GF-D8 (cell line): ENCODE measurements around the gene TIPARP.
"Not testable (repeated sequence)": the region's sequence is repeated elsewhere in the genome, so short reads cannot be mapped to it uniquely, and the experiment has no call there.

Experiments
- DNase-seq: peaks from one replicate; lab custom pipeline; 2025; lab: John Stamatoyannopoulos, UW

The TIPARP gene

DNA sequence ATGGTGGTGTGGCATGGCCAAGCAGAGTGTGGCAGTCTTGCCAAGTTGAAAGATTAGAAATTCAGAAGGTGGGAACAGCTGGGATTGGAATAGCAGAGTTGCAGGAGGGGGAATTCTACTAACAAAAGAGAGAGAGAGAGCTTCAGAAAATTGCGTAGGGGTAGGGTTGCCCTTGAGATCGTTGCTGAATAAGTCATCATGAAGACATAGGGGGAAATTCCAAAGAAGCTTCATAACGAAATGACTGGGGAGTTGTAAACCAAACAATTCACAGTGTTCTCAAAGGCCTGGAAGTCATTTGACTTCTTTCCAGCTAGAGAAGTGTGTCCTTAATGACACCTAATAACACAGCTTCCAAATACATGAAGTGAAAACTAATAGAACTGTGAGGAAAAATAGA lies 26.3 kb upstream of the TIPARP start:
- no peak for DNase-seq

DNA sequence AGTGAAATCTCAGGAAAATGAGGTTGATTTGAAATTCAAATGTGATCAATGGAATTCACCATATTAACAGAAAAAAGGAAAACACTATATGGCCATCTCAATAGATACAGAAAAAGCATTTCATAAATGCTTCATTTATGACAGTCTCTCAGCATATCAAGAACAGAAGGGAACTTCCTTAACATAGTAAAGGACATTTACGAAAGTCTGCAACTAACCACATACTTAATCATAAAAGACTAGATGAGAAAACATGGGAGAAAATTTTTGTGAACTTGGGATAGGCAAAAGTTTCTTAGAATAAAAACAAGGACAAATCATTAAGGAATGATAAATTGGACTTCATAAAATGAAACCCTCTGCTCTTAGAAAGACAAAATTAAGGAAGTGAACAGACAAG lies 24.7 kb upstream of the TIPARP start:
- no peak for DNase-seq

DNA sequence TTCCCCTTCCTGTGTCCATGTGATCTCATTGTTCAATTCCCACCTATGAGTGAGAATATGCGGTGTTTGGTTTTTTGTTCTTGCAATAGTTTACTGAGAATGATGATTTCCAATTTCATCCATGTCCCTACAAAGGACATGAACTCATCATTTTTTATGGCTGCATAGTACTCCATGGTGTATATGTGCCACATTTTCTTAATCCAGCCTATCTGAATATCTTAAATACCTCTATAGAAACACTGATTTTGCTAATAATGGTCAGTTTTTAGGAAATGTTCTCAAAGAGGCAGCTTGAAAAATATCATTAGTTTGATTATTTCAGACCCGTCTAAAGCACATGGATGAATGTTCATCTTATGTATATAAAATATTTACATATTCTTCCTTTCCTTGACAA lies 21.7 kb upstream of the TIPARP start:
- DNase-seq = not testable (repeated sequence)

DNA sequence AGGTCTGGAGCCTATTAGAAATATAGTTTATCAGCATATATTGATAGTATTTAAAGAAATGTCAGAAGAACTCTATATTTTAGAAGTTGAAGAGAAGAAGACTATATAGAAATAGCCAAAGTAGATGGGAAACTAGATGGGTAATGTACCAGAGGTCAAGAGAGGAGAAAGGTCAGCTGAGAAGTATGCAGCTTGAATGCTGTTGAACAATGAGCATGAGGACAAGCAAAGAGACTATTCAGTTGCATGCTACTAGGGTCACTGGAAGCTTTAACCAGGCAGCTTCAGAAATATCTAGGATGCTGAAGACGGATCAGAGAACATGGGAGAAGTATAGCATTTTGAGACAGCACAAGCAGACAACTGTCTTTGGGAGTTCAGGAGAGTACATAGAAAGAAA lies 19.6 kb upstream of the TIPARP start:
- DNase-seq = no peak

DNA sequence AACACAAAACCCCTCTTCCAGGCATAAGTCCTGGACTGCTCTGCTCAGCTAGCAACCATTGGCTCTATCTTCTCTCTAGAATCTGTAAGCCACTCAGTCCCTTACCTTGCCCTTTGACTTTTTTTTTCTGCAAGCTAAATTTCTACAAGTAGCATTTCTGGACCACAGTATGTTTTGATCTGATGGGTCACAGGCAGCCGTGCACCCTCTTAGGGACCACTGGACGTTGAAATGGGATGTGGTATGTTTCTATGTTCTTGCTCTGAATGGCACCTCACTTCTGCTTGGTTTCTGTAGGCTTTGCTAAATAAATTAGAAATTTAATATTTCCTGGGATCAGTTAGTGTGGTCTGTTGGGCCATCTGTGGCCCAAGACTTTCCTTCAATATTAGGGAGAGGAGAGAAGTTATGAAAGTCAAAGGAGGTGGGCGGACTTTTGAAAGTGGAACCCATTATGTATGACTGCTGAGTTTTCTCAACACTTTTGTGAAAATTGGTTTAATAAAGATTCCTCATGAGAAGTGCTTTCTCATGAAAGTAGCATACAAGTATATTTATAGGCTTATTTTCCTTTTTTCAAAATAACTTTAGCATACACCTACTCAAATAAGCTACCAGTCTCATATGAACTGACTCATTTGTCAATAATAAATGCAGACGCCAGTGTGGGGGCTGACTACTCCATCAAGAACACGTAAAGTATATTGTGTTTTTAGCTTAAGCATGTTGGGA lies 18.4 kb upstream of the TIPARP start:
- no peak for DNase-seq

DNA sequence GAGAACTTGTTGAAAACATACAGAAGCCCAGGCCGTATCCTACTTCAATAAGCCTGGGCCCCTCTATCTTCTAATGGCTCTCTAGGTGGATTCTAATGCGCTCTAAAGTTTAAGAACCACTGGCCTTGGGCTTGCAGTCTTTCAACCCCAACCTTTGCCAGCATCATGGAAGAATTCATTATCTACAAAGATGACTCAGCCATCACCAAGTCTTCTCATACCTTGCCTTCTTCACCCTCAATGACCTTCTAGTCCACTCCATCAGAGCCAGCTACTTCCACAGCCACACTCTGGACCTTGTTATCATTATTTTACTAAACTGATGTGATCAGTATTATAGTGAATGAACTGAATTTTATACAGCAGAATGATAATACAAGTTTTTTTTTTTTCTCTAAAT lies 16.9 kb upstream of the TIPARP start:
- DNase-seq = no peak

DNA sequence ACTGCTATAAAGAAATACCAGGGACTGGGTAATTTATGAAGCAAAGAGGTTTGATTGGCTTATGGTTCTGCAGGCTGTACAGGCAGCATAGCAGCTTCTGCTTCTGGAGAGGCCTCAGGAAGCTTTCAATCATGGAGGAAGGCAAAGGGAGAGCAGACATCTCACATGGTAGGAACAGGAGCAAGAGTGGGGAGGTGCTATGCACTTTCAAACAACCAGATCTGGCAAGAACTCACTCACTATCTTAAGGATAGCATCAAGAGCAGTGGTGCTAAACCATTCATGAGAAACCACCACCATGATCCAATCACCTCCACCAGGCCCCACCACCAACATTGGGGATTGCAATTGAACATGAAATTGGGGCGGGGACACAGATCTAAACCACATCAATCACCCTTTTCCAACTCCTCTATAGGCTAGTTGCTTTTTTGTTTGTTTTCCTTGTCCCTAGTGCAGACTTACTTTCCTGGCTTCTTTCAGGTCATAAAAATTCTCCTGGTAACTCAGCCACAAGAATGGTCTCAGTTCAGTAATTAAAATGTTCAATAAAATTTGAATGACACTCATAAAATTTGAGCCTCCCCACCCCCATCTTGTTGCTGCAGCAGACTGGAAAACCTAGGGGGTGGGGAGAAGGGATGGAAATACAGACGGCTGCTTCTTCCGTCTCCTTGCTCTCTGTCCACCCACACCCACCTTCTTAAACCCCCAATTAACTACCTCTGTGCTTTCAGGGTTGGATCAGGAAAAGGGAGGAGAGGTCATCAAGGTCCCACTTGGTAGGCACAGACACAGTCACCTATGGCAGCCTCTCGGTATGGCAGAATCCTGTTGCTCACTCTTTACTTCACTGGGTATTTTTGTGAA lies 16.3 kb upstream of the TIPARP start:
- no peak for DNase-seq

DNA sequence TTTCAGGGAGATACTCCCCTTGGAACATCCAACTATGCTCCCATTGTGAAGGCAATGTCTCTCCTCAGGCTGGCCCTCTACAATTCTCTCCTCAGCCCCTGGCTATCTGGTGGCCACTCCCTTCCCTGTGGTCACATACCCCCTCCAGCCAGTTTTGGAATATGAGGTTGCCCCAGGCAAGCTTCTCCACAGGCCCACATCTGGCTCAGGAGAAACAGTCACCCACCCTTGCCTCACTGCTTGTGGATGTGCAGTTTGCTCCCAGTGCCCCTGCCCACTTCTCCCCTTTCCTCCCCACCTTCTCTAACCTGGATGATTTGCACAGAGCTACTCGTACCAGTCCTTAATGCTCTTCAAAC lies 15.7 kb upstream of the TIPARP start:
- no peak for DNase-seq

DNA sequence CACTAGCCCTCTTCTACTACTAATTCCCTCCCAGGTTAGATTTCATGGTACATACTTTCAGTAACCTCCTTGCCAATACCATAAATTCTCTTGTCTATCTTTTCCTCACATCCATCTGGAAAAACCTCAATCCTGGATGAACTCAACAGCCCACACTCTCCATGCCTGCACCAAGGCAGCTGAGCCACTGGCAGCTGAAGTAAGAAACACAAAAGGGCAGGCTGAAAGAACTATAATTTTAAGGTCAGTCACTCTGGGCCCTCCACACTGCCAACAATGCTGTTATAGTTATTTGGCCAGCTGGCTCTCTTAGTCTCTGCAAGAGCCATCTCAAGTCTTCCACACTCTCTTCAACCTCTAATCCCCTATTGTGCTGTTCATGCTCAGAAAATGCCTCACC lies 15.1 kb upstream of the TIPARP start:
- DNase-seq = no peak

DNA sequence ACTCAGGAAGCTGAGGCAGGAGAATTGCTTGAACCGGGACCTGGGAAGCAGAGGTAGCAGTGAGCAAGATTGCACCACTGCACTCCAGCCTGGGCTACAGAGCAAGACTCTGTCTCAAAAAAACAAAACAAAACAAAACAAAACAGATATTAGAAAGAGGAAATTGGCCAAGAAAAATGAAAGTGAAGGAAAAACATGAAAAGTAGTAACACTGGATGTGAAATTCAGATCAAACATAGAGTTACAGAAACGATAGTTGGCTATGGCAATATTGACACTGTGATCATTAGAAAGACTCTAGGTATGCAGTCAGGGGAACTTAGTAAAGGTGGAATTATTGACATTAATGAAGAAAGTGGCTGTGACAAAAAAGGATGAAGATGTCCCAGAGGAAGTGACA lies 13.2 kb upstream of the TIPARP start:
- DNase-seq = no peak

DNA sequence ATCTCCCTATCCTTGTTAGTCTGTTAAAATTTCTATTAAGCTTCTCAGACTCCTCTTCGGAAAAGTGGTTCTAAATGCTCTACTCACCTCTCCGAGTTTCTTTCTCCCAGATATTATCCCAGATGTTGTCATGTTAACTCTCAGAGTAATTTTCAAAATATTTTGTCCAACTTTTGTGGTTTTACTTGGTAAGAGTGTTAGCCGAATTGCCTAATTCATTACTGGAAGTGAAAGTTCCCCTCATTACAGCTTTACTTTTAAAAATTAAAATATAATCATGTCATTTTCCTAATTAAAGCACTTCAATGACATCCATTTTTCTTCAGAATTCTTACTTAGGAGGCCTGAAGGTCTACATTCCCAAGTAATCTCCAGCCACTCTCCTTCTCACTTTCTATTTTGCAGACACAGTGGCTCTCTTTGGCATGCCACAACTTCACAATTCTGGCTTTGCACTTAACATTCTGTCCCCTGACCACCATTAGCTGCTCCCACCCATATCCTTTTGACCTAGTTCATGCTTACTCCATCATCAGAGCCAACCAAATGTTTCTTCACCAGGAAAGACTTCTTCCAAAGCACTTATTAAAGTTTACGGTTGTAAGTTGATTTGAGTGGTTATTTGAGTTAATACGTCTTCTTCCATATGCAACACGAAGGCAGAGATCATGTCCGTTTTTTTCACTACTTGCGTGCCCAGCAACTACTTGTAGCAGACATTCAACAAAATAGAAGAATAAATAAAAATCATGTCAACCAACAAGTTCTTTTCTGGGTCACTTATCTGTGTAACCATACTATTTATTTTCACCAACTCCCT lies 10.2 kb upstream of the TIPARP start:
- DNase-seq = peak; percentile 22

DNA sequence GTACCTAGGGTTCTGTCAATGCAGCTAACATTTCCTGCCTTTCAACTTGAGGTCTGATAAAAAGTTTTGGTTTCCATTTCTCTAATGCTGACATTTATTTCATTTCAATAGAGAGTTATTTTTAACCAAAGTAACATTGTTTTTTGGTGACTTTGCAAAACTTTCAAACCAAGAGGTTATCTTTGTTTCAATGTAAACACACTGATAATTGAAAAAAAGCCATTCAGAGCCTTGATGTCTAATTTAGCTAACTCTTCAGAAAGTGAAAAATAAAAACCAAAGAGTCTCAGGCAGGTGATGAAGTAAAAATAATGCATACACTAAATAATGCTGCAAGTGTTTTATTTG lies 9.6 kb upstream of the TIPARP start:
- no peak for DNase-seq

DNA sequence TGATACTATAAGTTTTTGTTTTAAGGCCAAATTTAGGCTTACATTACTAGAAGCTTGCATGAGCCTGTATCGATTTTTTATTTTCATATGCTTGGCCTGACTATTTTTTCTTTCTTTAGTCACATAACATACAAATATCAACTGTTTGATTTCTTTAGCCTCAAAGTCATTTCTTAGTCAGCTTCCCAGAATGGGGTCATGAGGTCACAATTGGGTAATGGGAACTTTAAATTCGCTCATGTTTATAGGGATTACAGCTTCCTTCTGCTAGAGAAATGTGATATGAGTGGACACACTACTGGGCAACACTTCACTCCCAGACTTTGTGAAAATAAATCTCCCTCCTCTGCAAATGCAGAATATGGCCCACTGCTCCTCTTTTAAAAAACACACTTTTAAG lies 9.1 kb upstream of the TIPARP start:
- no peak for DNase-seq

DNA sequence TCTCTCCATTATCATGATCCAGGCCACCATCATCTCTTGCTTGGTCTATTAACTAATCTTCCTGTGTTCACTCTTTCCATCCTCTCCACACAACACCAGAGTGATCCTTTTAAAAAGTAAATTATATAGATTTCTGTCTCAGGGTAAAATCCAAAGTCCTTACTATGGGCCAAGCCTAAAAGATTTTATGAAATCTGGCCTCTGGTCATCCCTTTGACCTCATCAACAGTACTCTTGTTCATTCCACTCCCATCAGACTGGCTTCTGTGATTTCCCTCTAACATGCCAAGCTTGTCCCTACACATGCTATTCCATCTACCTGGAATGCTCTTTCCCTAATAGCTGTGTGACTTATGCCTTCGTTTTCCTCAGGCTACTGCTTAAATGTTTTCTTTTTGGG lies 8.3 kb upstream of the TIPARP start:
- no peak for DNase-seq

DNA sequence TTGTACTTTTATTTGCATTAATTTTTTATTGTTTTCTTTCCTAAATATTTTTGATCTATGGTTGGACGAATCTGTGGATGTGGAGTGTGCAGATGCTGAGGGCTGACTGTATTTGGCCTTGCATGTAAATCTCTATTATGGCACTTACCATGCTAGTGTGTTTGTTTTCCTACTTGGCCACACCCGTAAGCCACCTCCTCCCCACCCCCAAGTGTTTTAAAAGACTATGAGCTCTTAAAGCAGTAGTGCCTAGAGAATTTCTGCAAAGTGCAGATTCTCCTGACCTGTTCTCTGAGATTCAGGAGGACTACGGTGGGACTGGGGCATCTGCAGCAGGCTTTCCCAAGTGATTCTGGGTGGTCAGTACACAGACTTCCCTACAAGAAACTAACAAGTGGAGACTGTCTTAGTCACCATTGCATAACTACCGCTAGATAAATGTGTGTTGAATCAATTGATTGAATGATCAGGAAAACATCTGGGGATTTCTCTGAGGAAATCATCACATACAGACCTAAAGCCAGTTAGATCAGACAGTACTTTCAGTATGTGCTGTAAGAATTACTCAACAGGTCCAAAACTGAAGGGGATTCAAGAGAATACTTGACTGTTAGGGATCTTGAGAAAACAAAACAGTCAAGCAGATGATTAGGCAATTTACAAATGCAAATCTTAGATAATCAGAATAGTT lies 6.2 kb upstream of the TIPARP start:
- no peak for DNase-seq

DNA sequence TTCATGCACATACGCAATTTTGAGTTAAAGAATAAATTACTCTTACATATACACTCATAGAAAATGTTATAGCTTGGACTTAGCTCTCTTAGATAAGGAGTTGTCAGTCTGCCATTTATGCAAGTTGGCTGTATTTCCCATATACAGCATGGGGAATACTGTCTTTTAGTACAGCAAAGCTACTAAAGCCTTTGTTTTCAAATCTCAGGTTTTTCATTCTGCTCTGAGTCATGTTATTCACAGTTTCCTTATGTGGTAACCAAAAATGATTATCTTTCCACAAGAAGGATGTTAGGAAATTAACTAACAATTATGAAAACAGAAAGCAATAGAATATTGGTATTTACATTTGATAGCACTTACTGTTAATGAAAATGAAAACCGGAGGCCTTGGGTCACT lies 4.3 kb upstream of the TIPARP start:
- no peak for DNase-seq

DNA sequence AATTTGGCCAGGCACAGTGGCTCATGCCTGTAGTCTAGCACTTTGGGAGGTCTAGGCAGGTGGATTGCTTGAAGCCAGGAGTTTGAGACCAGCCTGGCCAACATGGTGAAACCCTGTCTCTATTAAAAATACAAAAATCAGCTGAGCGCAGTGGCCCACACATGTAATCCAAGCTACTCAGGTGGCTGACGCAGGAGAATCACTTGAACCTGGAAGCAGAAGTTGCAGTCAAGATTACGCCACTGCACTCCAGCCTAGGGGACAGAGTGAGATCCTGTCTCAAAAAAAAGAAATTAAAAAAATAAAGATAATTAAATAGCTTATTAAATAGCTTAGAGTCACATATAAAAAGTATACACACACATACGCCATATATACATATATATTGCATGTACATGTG lies 3.7 kb upstream of the TIPARP start:
- DNase-seq = no peak

DNA sequence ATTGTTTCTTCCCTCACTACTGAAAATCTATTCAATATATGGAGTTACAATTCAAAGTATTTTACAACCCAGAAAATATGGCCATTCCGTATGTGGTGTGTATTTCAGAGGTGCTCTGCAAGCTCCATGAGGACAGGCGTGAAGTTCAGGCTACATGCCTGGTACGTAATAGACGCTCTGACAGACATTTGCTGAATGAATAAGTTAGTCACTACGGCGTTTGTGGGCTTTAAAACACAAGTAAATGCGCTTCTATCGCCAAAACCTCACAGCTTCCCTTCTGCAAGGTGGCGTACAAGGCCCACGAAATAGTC lies 701 bp upstream of the TIPARP start:
- no peak for DNase-seq

DNA sequence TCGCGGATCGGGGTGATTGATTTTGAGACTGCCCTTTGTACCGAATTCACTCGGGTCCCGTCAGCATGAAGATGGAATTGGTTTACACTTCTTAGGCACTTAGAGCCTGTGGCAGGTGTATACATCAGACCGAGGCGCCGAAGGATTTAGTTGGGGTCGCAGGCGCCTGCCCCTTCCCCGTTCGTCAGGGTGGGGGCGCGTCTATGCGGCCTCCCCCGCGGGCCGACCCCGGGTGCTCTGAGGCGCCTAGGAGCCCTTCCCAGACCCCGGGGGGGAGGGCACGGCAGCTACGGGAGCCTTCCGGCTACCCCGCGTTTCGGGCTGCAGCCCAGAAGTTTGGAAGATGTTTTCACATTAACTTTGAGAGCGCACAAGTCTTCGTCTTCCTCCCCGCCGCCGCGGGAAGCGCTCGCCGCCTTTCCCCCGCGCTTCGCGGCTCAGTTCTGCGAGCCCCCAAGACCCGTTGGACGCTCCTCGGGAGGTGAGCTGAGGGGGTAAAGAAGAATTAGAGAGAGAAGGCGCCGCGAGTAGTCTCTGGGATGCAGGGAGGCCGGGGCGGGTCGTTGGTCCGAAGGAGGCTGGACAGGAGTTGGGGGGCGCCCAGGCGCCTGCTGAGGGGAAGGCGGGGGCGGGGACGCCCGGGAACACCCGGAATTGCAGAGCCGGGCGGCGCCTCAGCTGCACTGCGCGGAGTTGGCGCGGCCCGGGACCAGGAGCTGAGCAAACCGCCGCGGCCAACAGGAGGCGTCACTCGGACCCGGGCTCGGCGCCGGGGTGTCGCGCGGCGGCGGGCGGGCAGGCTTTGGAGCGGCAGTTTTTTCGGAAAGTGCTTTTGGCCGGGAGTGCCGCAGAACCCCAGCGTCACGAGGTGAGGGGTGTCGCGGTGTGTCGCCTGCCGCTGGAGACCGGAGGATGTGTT lies 780 bp downstream of the TIPARP start:
- DNase-seq = no peak

DNA sequence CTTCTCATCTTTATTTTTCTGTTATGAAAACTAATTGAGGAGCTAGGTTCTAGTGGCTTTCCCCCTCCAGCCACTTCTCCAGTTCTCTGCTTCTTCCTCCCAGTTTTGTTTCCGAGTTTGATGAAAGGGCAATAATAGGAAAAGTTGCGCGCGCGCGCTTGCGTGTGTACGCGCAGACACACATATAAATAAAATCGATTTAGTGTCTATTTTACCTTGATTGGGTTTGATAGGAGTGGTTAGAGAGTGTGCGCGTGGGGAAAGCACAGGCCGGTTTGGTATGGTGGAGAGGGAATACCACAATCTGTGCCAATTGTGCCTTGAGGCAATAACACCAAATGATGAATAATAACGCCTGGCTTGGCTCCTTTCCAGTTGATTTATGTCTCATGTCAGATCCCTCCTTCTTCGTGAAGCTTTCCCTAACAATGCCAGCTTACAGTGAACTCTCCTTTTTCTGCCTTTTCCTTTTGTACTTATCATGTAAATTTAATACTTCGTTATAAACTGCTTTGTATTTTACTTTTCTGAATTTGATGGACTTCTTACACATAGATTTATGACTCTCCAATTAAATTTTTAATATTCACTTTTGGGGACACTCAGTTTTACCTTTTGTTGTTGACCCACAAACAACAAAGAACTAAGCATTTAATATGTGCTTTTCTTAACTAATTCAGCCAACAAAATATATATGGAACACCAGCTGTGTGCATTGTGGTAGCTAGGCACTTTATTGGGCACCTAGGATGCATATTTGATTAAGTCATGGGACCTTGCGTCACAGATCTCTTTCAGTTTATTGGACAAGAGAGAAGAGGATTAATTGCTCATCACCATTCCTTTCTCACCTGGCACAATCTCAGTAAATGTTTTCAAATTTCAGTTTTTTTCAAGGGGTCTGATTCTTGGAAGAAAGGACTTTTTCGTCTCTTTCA lies 1.7 kb downstream of the TIPARP start:
- no peak for DNase-seq
